HG02623 (cell line): ENCODE results near the gene GSTA1.
"Not testable (repeated sequence)": the region's sequence is repeated elsewhere in the genome, so short reads cannot be mapped to it uniquely, and the experiment has no call there.

Source experiments
- ATAC-seq: cut with Tn5 transposase; IDR thresholded peaks from one replicate; pipeline ENCODE4 v1.9.1; 2021; ENCODE audit warnings: moderate library complexity; ENCODE audit not compliant: unreplicated experiment

The GSTA1 gene

GRCh38 chr6:52803668-52804255 is at the start of gene GSTA1:
GSTA1 (minus strand) TSS chr6:52803816; CDS start chr6:52799267, 4,549 bp downstream.
- ATAC-seq = not testable (repeated sequence)

- ATAC-seq = no peak
Observed at GRCh38 chr6:52849137-52849536, 45.5 kb upstream of the GSTA1 start.

- no peak for ATAC-seq
Observed at GRCh38 chr6:52846002-52846401, 42.4 kb upstream of the GSTA1 start.

- ATAC-seq = no peak
Observed at GRCh38 chr6:52843605-52844004, 40.0 kb upstream of the GSTA1 start.

GRCh38 chr6:52840763-52841585 is 37.4 kb upstream of the GSTA1 start, which contains the start of gene GSTA5:
GSTA5 (minus strand) TSS chr6:52840813.
- no peak for ATAC-seq

GRCh38 chr6:52839124-52840055 is 35.8 kb upstream of the GSTA1 start:
- ATAC-seq = peak; percentile 89

- ATAC-seq = no peak
Observed at GRCh38 chr6:52834481-52834880, 30.9 kb upstream of the GSTA1 start.

GRCh38 chr6:52830869-52831268 is 27.3 kb upstream of the GSTA1 start:
- not testable (repeated sequence) for ATAC-seq

GRCh38 chr6:52829046-52829817 is 25.6 kb upstream of the GSTA1 start:
- no peak for ATAC-seq

GRCh38 chr6:52828621-52829020 is 25.0 kb upstream of the GSTA1 start:
- ATAC-seq = not testable (repeated sequence)

- not testable (repeated sequence) for ATAC-seq
Observed at GRCh38 chr6:52827073-52827783, 23.6 kb upstream of the GSTA1 start.

- no peak for ATAC-seq
Observed at GRCh38 chr6:52826513-52826912, 22.9 kb upstream of the GSTA1 start.

GRCh38 chr6:52825900-52826459 is 22.4 kb upstream of the GSTA1 start:
- ATAC-seq = not testable (repeated sequence)

- ATAC-seq = not testable (repeated sequence)
Observed at GRCh38 chr6:52825270-52825793, 21.7 kb upstream of the GSTA1 start.

- ATAC-seq = no peak
Observed at GRCh38 chr6:52821842-52822241, 18.2 kb upstream of the GSTA1 start.

GRCh38 chr6:52820198-52820597 is 16.6 kb upstream of the GSTA1 start:
- no peak for ATAC-seq

GRCh38 chr6:52815167-52816092 is 11.8 kb upstream of the GSTA1 start:
- ATAC-seq = peak; percentile 87

- ATAC-seq = not testable (repeated sequence)
Observed at GRCh38 chr6:52814545-52814944, 10.9 kb upstream of the GSTA1 start.
